ENCODE results near the gene ZBTB7A. TPM values are rescaled to one million over a fixed set of nuclear protein-coding genes. Genes with fewer than 3 reads are reported as not detected.

Gene ZBTB7A
- total RNA-seq, 4 donors from 2014 or later: 10.8 to 72.9 (median 14.1) TPM

GRCh38 chr19:4052993-4053422 is 13.7 kb downstream of the ZBTB7A start:
- no peak overlapping the region for H3K4me3 ChIP-seq
- DNase-seq: peak in 1 of 2 donors; percentile 28
- TF ChIP-seq CTCF (IDR thresholded peaks at IDR 0.05): no peak
- no peak for TF ChIP-seq POLR2A (IDR thresholded peaks at IDR 0.05)
- no peaks in the 10 kb centered on the region for H3K27me3 ChIP-seq
- peaks cover 0 to 15% of the 10 kb centered on the region in 2 donors for H3K4me1 ChIP-seq
- intact Hi-C loops (cut with DNase I; ENCODE audit: low total_unique reads): no loop called here
- no peaks in the 10 kb centered on the region for H3K9me3 ChIP-seq
- peak overlapping the region; percentile 40 to 62 for H3K27ac ChIP-seq
- no peaks in the 10 kb centered on the region for H3K36me3 ChIP-seq

GRCh38 chr19:4052114-4052992 is 14.3 kb downstream of the ZBTB7A start:
- Histone ChIP-seq H3K27ac (peak overlapping the region; percentile 40 to 62), H3K27me3 (no peaks in the 10 kb centered on the region), H3K36me3 (no peaks in the 10 kb centered on the region), H3K9me3 (no peaks in the 10 kb centered on the region), H3K4me1 (peaks cover 0 to 11% of the 10 kb centered on the region in 2 donors), H3K4me3 (no peak overlapping the region)
- intact Hi-C loops (cut with DNase I; ENCODE audit: low total_unique reads): no loop called here
- DNase-seq: peak; percentile 47 to 52
- TF ChIP-seq CTCF (IDR thresholded peaks at IDR 0.05) (no peak), POLR2A (IDR thresholded peaks at IDR 0.05) (no peak)

GRCh38 chr19:4051175-4052101 is 15.3 kb downstream of the ZBTB7A start:
- Histone ChIP-seq H3K27ac (peak overlapping the region in 1 of 2 donors; percentile 62), H3K36me3 (no peaks in the 10 kb centered on the region), H3K9me3 (no peaks in the 10 kb centered on the region), H3K4me1 (peaks cover 0 to 11% of the 10 kb centered on the region in 2 donors), H3K27me3 (no peaks in the 10 kb centered on the region), H3K4me3 (no peak overlapping the region)
- TF ChIP-seq POLR2A (IDR thresholded peaks at IDR 0.05) (no peak), CTCF (IDR thresholded peaks at IDR 0.05) (no peak)
- DNase-seq: peak in 1 of 2 donors; percentile 26
- intact Hi-C loops (cut with DNase I; ENCODE audit: low total_unique reads): no loop called here

- Histone ChIP-seq H3K36me3 (no peaks in the 10 kb centered on the region), H3K27me3 (no peaks in the 10 kb centered on the region), H3K9me3 (no peaks in the 10 kb centered on the region), H3K4me3 (no peak overlapping the region), H3K27ac (no peak overlapping the region), H3K4me1 (peaks cover 0 to 11% of the 10 kb centered on the region in 2 donors)
- TF ChIP-seq POLR2A (IDR thresholded peaks at IDR 0.05) (no peak), CTCF (IDR thresholded peaks at IDR 0.05) (no peak)
- intact Hi-C loops (cut with DNase I; ENCODE audit: low total_unique reads): no loop called here
- DNase-seq: no peak
These were observed 17.3 kb downstream of the ZBTB7A start for GRCh38 chr19:4049432-4049831.
